Neuronal stem cell (in vitro differentiated cells): ENCODE data around the gene SKIL.

ENCODE experiments used
- DNase-seq: peaks from one replicate; pipeline ENCODE4 v3.0.0-alpha.2; 2013; ENCODE audit warnings: low spot score
- H2AFZ ChIP-seq: one replicate; pipeline ENCODE4 v1.6.1; 2013; ENCODE audit warnings: mild to moderate bottlenecking, low read length, inconsistent platforms
- H2AK5ac ChIP-seq: 2 replicates; pipeline ENCODE4 v1.6.1; 2013; ENCODE audit warnings: low read depth, mild to moderate bottlenecking, inconsistent platforms, low read length, moderate library complexity, mixed read lengths
- H2BK120ac ChIP-seq: 2 replicates; pipeline ENCODE4 v1.6.1; 2013; ENCODE audit warnings: low read depth, mild to moderate bottlenecking, inconsistent platforms, low read length, moderate library complexity, mixed read lengths
- H2BK12ac ChIP-seq: one replicate; pipeline ENCODE4 v1.6.1; 2013; ENCODE audit warnings: low read length, inconsistent platforms
- H2BK15ac ChIP-seq: 2 replicates; pipeline ENCODE4 v1.6.1; 2013; ENCODE audit warnings: mild to moderate bottlenecking, low read length, inconsistent platforms, mixed read lengths
- H2BK5ac ChIP-seq: one replicate; pipeline ENCODE4 v1.6.1; 2013; ENCODE audit warnings: inconsistent platforms, mild to moderate bottlenecking, low read length, moderate library complexity
- H3K14ac ChIP-seq: one replicate; pipeline ENCODE4 v1.6.1; 2013; ENCODE audit warnings: low read length, inconsistent platforms
- H3K18ac ChIP-seq: 2 replicates; pipeline ENCODE4 v1.6.1; 2013; ENCODE audit warnings: low read length, inconsistent platforms
- H3K23ac ChIP-seq: 2 replicates; pipeline ENCODE4 v1.6.1; 2013; ENCODE audit warnings: low read depth, mild to moderate bottlenecking, mixed read lengths, low read length, inconsistent platforms; ENCODE audit not compliant: poor library complexity
- H3K27ac ChIP-seq: replicated peaks from 3 replicates; pipeline ENCODE4 v1.5.1; 2013; ENCODE audit warnings: low read length, inconsistent platforms
- H3K27me3 ChIP-seq, 3 experiments: 2 replicates each; pipeline ENCODE4 v1.6.1; 2013; ENCODE audit warnings: low read length in 3 of 3, mild to moderate bottlenecking in 2 of 3, inconsistent platforms in 1 of 3, low read depth in 1 of 3, mixed read lengths in 1 of 3, moderate library complexity in 1 of 3; ENCODE audit not compliant: control insufficient read depth in 3 of 3, insufficient read depth in 3 of 3
- H3K36me3 ChIP-seq, 2 donors: replicated peaks in 1 of 2; 2 replicates each; pipeline ENCODE4 v1.6.1; 2013; ENCODE audit warnings: low read length in 2 of 2; ENCODE audit not compliant: control insufficient read depth in 2 of 2, insufficient read depth in 2 of 2
- H3K4ac ChIP-seq: 2 replicates; pipeline ENCODE4 v1.6.1; 2013; ENCODE audit warnings: inconsistent platforms, mild to moderate bottlenecking, low read length, moderate library complexity
- H3K4me1 ChIP-seq, 2 donors: 1 replicate in 1 of 2; 2 replicates in 1 of 2; pipeline ENCODE4 v1.6.1; 2013; ENCODE audit warnings: low read length in 2 of 2, low read depth in 1 of 2; ENCODE audit not compliant: control insufficient read depth in 2 of 2, insufficient read depth in 1 of 2
- H3K4me2 ChIP-seq: one replicate; pipeline ENCODE4 v1.6.1; 2013; ENCODE audit warnings: mild to moderate bottlenecking, low read length, inconsistent platforms; ENCODE audit not compliant: insufficient read depth, poor library complexity, severe bottlenecking
- H3K4me3 ChIP-seq, 2 donors: 2 replicates each; pipeline ENCODE4 v1.5.1; 2013; ENCODE audit warnings: low read length in 2 of 2, mild to moderate bottlenecking in 2 of 2, inconsistent platforms in 1 of 2, moderate library complexity in 1 of 2
- H3K79me1 ChIP-seq: one replicate; pipeline ENCODE4 v1.6.1; 2013; ENCODE audit warnings: low read depth, mild to moderate bottlenecking, inconsistent platforms, low read length, moderate library complexity
- H3K9ac ChIP-seq: one replicate; pipeline ENCODE4 v1.6.1; 2013; ENCODE audit warnings: mild to moderate bottlenecking, low read depth, low read length, inconsistent platforms; ENCODE audit not compliant: poor library complexity
- H3K9me3 ChIP-seq, 2 donors: replicated peaks in 1 of 2; 2 replicates each; pipeline versions ENCODE3 to v1.6.1; 2013; ENCODE audit warnings: low read length in 2 of 2, mild to moderate bottlenecking in 2 of 2, inconsistent platforms in 1 of 2, low read depth in 1 of 2, mixed read lengths in 1 of 2, moderate library complexity in 1 of 2; ENCODE audit not compliant: control insufficient read depth in 2 of 2, insufficient read depth in 1 of 2
- H4K8ac ChIP-seq: one replicate; pipeline ENCODE4 v1.6.1; 2013; ENCODE audit warnings: low read depth, mild to moderate bottlenecking, inconsistent platforms, low read length, moderate library complexity
- H4K91ac ChIP-seq: one replicate; pipeline ENCODE4 v1.6.1; 2013; ENCODE audit warnings: low read length, low read depth, mild to moderate bottlenecking, inconsistent platforms; ENCODE audit not compliant: poor library complexity
- WGBS, 2 donors: extraction: QIAGEN DNeasy Blood & Tissue Kit; methylation state at CpG; one replicate each; pipeline ENCODE4 v1.1.7; 2013; ENCODE audit warnings: missing lambda C conversion rate in 2 of 2, mixed read lengths in 1 of 2; ENCODE audit not compliant: insufficient read length in 2 of 2, insufficient replicate concordance in 1 of 2; ENCODE audit errors: extremely low coverage in 2 of 2; 5-methylcytosine and 5-hydroxymethylcytosine counted together

The SKIL gene

DNA sequence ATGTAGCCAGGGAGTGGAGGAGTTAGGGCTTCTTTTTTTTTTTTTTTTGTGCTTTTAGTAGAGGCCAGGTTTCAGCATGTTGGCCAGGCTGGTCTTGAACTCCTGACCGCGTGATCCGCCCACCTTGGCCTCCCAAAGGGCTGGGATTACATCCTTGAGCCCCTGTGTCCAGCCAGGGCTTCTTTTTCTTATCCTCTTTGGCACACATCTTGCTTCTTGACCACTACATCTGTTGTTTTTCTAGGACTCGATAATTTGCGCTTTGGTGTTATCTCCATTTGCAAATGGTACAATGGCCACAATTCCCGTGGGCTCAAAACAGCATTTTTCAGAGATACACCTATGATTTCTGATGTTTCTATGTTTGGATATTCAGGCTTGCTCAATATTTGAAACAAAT, 4.2 kb downstream of the SKIL start:
- Histone ChIP-seq H3K36me3 (peaks cover 0 to 72% of the 10 kb centered on the region in 2 donors), H3K27me3 (no peaks in the 10 kb centered on the region), H2BK15ac (no peak overlapping the region), H4K91ac (no peak overlapping the region), H3K4me2 (no peak overlapping the region), H2BK12ac (no peak overlapping the region), H2AFZ (no peak overlapping the region), H3K23ac (no peak overlapping the region), H3K18ac (no peak overlapping the region), H2BK5ac (no peak overlapping the region), H2BK120ac (no peak overlapping the region), H3K9ac (no peak overlapping the region), H3K4me1 (peaks cover 0 to 3% of the 10 kb centered on the region in 2 donors), H3K79me1 (no peaks in the 10 kb centered on the region), H2AK5ac (no peak overlapping the region), H3K14ac (no peak overlapping the region), H3K9me3 (peaks cover 0 to 29% of the 10 kb centered on the region in 2 donors), H3K27ac (no peak overlapping the region), H3K4me3 (no peak overlapping the region), H4K8ac (no peak overlapping the region), H3K4ac (no peak overlapping the region)
- no peak for DNase-seq
- no CpG with 5 or more reads among the region's 6 CpGs for WGBS, 2 donors

DNA sequence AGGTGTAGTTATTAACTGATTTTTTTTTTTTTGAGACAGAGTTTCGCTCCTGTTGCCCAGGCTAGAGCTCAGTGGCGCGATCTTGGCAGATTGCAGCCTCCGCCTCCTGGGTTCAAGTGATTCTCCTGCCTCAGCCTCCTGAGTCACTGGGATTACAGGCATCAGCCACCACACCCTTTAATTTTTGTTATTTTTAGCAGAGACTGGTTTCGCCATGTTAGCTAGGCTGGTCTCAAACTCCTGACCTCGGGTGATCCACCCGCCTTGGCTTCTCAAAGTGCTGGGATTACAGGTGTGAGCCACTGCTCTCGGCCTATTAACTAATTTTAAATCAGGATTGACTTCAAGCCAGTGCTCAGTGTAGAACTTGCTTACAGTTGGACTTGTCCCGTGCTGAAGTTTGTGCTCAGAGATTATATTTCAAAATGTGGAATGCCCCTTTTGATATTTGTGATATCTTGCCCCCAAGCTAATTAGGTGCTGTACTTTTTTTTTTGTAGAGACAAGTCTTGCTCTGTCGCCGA, 6.0 kb downstream of the SKIL start:
- no peak overlapping the region for H4K8ac ChIP-seq
- no peak overlapping the region for H3K4me2 ChIP-seq
- H2AK5ac ChIP-seq: no peak overlapping the region
- peaks cover 0 to 29% of the 10 kb centered on the region in 2 donors for H3K9me3 ChIP-seq
- no peak overlapping the region for H4K91ac ChIP-seq
- no peak overlapping the region for H2BK12ac ChIP-seq
- no peak overlapping the region for H2BK120ac ChIP-seq
- WGBS, 2 donors: no CpG with 5 or more reads among the region's 11 CpGs
- peaks cover 0 to 3% of the 10 kb centered on the region in 2 donors for H3K4me1 ChIP-seq
- H3K14ac ChIP-seq: no peak overlapping the region
- no peak overlapping the region for H2BK15ac ChIP-seq
- H3K4me3 ChIP-seq: no peak overlapping the region
- no peaks in the 10 kb centered on the region for H3K79me1 ChIP-seq
- no peak overlapping the region for H3K9ac ChIP-seq
- no peak overlapping the region for H2AFZ ChIP-seq
- H2BK5ac ChIP-seq: no peak overlapping the region
- H3K23ac ChIP-seq: no peak overlapping the region
- no peak for DNase-seq
- no peak overlapping the region for H3K4ac ChIP-seq
- H3K27me3 ChIP-seq: no peaks in the 10 kb centered on the region
- H3K27ac ChIP-seq: no peak overlapping the region
- no peak overlapping the region for H3K18ac ChIP-seq
- peaks cover 0 to 89% of the 10 kb centered on the region in 2 donors for H3K36me3 ChIP-seq

DNA sequence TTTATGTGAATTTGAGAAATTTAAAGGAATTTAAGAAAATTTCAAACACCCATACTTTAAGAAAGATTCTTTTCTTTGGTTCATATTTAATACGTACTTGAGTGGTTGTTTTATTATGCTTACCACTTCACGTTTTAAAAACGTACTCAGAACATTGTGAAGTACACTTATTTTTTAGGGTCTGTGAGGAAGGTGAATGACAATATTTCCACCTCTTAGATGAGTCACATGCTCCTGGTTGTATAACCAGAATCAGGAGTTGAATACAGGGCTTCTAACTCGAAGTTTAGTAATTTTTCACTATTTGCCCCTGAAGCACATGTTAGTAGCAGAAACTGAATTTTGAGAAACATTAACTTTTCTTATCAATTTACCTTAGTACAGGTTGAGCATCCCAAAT, 7.5 kb downstream of the SKIL start:
- Histone ChIP-seq H3K9me3 (peaks cover 0 to 32% of the 10 kb centered on the region in 2 donors), H3K4me2 (no peak overlapping the region), H3K9ac (no peak overlapping the region), H2AK5ac (no peak overlapping the region), H2BK5ac (no peak overlapping the region), H3K4me3 (no peak overlapping the region), H4K91ac (no peak overlapping the region), H3K23ac (no peak overlapping the region), H3K27ac (no peak overlapping the region), H3K36me3 (peaks cover 0 to 96% of the 10 kb centered on the region in 2 donors), H3K79me1 (no peaks in the 10 kb centered on the region), H3K4ac (no peak overlapping the region), H2BK12ac (no peak overlapping the region), H2BK120ac (no peak overlapping the region), H3K4me1 (no peaks in the 10 kb centered on the region), H2AFZ (no peak overlapping the region), H3K14ac (no peak overlapping the region), H2BK15ac (no peak overlapping the region), H3K27me3 (no peaks in the 10 kb centered on the region), H4K8ac (no peak overlapping the region), H3K18ac (no peak overlapping the region)
- no CpG with 5 or more reads among the region's 4 CpGs for WGBS, 2 donors
- DNase-seq: no peak

DNA sequence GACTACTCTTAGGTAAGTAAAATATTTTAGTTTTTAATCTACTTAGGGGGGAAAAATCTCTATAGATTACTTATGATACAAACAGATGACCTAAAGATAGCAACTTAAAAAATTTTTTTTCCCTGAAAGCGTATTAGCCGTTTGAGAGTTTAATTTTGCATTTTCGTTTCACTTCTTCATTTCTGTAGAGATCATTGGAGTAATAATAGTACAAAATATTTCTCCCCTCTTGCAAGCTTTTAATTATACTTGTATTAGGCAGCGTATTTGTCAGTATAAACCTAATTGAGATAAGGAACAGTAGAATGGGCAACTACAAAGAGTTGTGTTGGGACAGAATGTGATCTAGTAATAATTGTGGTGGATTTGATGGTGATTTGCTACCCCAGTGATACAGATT, 10.3 kb downstream of the SKIL start:
- H2BK12ac ChIP-seq: no peak overlapping the region
- no peaks in the 10 kb centered on the region for H3K4me1 ChIP-seq
- H3K36me3 ChIP-seq: peaks cover 0 to 81% of the 10 kb centered on the region in 2 donors
- no peak overlapping the region for H3K14ac ChIP-seq
- no peak overlapping the region for H4K8ac ChIP-seq
- H3K27ac ChIP-seq: no peak overlapping the region
- peaks cover 0 to 17% of the 10 kb centered on the region in 2 donors for H3K9me3 ChIP-seq
- DNase-seq: no peak
- no peak overlapping the region for H3K4me2 ChIP-seq
- H3K4me3 ChIP-seq: no peak overlapping the region
- H4K91ac ChIP-seq: no peak overlapping the region
- H3K79me1 ChIP-seq: no peaks in the 10 kb centered on the region
- no peak overlapping the region for H2BK5ac ChIP-seq
- H3K27me3 ChIP-seq: no peaks in the 10 kb centered on the region
- no peak overlapping the region for H2BK15ac ChIP-seq
- H3K23ac ChIP-seq: no peak overlapping the region
- no CpG with 5 or more reads among the region's 4 CpGs for WGBS, 2 donors
- no peak overlapping the region for H2AFZ ChIP-seq
- no peak overlapping the region for H2AK5ac ChIP-seq
- H3K4ac ChIP-seq: no peak overlapping the region
- no peak overlapping the region for H3K9ac ChIP-seq
- H3K18ac ChIP-seq: no peak overlapping the region
- no peak overlapping the region for H2BK120ac ChIP-seq
